Measurements from ENCODE around the gene ZNF813. TPM values are rescaled to one million over a fixed set of nuclear protein-coding genes. Genes with fewer than 3 reads are reported as not detected.
"Not testable (repeated sequence)": the region's sequence is repeated elsewhere in the genome, so short reads cannot be mapped to it uniquely, and the experiment has no call there.

Gene ZNF813
- 7.7 and 8.6 TPM in 2 replicates for total RNA-seq
- 2.3 and 2.8 TPM in 2 replicates for polyA plus RNA-seq

DNA sequence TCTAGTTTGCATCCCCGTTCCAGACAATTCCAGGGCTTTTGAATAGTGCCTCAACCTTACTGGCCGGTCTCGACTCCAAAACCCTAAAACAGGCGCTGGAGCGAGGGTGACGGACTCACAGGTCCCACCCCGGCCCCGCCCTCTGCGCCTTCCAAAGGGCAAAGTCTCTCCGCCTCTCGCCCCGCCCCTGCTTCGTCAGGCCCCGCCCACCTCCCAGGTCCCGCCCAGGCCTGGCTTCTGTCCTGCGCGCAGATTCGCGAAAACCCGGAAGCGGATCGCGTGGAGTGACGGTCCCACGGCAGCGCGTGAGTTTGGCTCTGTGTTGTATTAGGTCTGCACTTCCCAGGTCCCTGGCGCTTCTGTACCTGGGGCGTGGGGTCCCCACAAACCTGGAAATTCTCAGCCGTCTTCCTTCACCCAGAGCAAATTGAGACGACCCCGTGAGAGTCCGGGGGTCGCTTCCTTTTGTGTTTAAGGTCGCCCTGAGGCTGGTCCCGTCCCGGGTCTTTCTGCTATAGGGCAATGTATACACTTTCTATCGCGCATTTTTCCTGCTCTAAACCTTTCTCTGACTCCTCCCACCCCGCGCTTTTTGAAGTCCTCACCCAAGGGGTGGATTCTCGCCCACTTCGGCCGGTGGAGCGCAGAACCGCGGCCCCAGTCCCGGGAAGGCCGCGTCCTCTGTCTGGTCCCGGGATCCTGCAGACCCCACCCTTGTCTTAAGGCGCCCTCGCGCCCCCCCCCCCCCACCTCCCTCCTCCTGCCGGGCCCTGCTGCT lies at the start of gene ZNF813:
ZNF813 (plus strand) TSS at position 249 of the 778 bp plus-strand sequence. CDS start 16,090 bp downstream, outside the sequence.
- no peak for TF ChIP-seq EZH2phosphoT487 (IDR thresholded peaks at IDR 0.05; ENCODE audit: low read depth, severe bottlenecking, unreplicated experiment)
- TF ChIP-seq, protein P1, sequence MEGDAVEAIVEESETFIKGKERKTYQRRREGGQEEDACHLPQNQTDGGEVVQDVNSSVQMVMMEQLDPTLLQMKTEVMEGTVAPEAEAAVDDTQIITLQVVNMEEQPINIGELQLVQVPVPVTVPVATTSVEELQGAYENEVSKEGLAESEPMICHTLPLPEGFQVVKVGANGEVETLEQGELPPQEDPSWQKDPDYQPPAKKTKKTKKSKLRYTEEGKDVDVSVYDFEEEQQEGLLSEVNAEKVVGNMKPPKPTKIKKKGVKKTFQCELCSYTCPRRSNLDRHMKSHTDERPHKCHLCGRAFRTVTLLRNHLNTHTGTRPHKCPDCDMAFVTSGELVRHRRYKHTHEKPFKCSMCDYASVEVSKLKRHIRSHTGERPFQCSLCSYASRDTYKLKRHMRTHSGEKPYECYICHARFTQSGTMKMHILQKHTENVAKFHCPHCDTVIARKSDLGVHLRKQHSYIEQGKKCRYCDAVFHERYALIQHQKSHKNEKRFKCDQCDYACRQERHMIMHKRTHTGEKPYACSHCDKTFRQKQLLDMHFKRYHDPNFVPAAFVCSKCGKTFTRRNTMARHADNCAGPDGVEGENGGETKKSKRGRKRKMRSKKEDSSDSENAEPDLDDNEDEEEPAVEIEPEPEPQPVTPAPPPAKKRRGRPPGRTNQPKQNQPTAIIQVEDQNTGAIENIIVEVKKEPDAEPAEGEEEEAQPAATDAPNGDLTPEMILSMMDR (IDR thresholded peaks at IDR 0.05; ENCODE audit: poor library complexity) = no peak
- no peak for TF ChIP-seq EZH2 (IDR thresholded peaks at IDR 0.05; ENCODE audit: borderline replicate concordance)
- Histone ChIP-seq H3K79me2 (peaks cover 29% of the 10 kb centered on the region), H3K27ac (peak within 1 kb of the TSS; percentile 96), H3K4me3 (peak within 1 kb of the TSS; percentile 65), H3K9me3 (ENCODE audit: low read depth) (no peaks in the 10 kb centered on the region), H3K4me1 (ENCODE audit: insufficient read depth) (peaks cover 5% of the 10 kb centered on the region), H4K20me1 (ENCODE audit: insufficient read depth, poor library complexity, severe bottlenecking) (no peaks in the 10 kb centered on the region), H3K27me3 (no peaks in the 10 kb centered on the region), H3K9me2 (replicated peaks; ENCODE audit: insufficient read depth) (no peaks in the 10 kb centered on the region), H2AFZ (peak within 1 kb of the TSS; percentile 90), H3K36me3 (replicated peaks; ENCODE audit: insufficient read depth, low read depth) (no peaks in the 10 kb centered on the region), H3K4me2 (peak within 1 kb of the TSS; percentile 95)
- under 1% methylated on average over 34 of the region's 55 CpGs for WGBS (ENCODE audit: low lambda C conversion rate, missing lambda C conversion rate)
- DNase-seq (ENCODE audit: low spot score) = peak; percentile 96

DNA sequence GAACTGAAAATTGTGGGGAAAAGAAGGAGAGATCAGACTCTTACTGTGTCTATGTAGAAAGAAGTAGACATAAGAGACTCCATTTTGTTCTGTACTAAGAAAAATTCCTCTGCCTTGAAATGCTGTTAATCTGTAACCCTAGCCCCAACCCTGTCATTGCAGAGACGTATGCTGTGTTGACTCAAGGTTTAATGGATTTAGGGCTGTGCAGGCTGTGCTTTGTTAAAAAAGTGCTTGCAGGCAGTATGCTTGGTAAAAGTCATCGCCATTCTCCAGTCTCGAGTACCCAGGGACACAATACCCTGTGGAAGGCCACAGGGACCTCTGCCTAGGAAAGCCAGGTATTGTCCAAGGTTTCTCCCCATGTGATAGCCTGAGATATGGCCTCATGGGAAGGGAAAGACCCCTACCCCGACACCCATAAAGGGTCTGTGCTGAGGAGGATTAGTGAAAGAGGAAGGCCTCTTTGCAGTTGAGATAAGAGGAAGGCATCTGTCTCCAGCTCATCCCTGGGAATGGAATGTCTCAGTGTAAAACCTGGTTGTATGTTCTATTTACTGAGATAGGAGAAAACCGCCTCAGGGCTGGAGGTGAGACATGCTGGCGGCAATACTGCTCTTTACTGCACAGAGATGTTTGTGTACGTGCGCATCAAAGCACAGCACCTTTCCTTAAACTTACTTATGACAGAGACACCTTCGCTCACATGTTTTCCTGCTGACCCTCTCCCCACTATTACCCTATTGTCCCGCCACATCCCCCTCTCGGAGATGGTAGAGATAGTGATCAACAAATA lies 46.8 kb upstream of the ZNF813 start:
- H3K4me3 ChIP-seq; H4K20me1 ChIP-seq (ENCODE audit: insufficient read depth, poor library complexity, severe bottlenecking); H3K9me3 ChIP-seq (ENCODE audit: low read depth); H3K9me2 ChIP-seq (replicated peaks; ENCODE audit: insufficient read depth); H3K36me3 ChIP-seq (replicated peaks; ENCODE audit: insufficient read depth, low read depth); H3K79me2 ChIP-seq; H3K27me3 ChIP-seq: not testable (repeated sequence)
- Histone ChIP-seq H3K27ac (peak overlapping the region; percentile 94), H3K4me1 (ENCODE audit: insufficient read depth) (peaks cover 12% of the 10 kb centered on the region), H2AFZ (peak overlapping the region; percentile 51), H3K4me2 (peak overlapping the region; percentile 68)
- 28% methylated on average over 11 of the region's 11 CpGs for WGBS (ENCODE audit: low lambda C conversion rate, missing lambda C conversion rate)
- DNase-seq (ENCODE audit: low spot score) = peak; percentile 51

DNA sequence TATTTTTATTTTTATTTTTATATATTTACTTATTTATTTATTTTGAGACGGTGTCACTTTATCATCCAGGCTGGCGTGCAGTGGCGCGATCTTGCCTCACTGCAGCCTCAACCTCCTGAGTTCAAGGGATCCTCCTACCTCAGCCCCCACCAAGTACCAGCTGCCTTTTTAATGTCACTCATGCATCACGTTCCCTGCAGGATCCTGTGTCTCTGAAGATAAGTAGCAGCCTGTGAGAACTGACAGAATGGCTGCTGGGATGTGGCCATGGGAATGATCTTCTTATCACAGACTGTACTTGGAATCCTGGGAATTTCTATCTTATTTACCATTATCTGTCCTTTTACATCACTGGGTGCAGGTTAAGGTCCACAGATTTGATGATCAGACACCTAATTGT lies 45.0 kb upstream of the ZNF813 start:
- 83% methylated on average over 5 of the region's 5 CpGs for WGBS (ENCODE audit: low lambda C conversion rate, missing lambda C conversion rate)
- no peak for DNase-seq (ENCODE audit: low spot score)
- Histone ChIP-seq H3K4me1 (ENCODE audit: insufficient read depth) (peaks cover 12% of the 10 kb centered on the region), H3K4me3 (no peak overlapping the region), H3K9me2 (replicated peaks; ENCODE audit: insufficient read depth) (no peaks in the 10 kb centered on the region), H3K36me3 (replicated peaks; ENCODE audit: insufficient read depth, low read depth) (no peaks in the 10 kb centered on the region), H4K20me1 (ENCODE audit: insufficient read depth, poor library complexity, severe bottlenecking) (no peaks in the 10 kb centered on the region), H3K79me2 (no peaks in the 10 kb centered on the region), H2AFZ (no peak overlapping the region), H3K9me3 (ENCODE audit: low read depth) (no peaks in the 10 kb centered on the region), H3K4me2 (no peak overlapping the region), H3K27me3 (no peaks in the 10 kb centered on the region), H3K27ac (no peak overlapping the region)
- TF ChIP-seq EZH2 (IDR thresholded peaks at IDR 0.05; ENCODE audit: borderline replicate concordance) = no peak
- TF ChIP-seq, protein P1 (IDR thresholded peaks at IDR 0.05; ENCODE audit: poor library complexity) = no peak
- TF ChIP-seq EZH2phosphoT487 (IDR thresholded peaks at IDR 0.05; ENCODE audit: low read depth, severe bottlenecking, unreplicated experiment) = no peak

DNA sequence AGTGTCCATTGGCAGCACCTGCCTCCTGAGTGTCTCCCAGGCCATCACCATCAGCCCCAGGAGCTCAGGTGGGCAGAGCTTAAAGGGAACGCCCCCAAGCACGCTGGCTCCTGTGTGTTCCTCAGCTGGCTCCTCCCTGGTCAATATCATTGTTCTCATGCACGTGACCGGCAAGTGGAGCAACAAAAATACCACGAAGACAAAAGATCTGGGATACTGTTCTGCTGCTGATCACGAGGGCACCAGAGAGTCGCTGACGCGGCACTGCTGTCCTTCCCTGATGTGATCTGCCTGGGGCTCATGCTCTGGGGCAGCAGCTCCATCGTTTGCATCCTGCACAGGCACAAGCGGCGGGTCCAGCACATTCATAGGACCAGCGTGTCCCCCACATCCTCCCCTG lies 44.5 kb upstream of the ZNF813 start:
- not testable (repeated sequence) for H2AFZ ChIP-seq; H3K36me3 ChIP-seq (replicated peaks; ENCODE audit: insufficient read depth, low read depth); H3K27ac ChIP-seq; H3K27me3 ChIP-seq; DNase-seq (ENCODE audit: low spot score); H3K79me2 ChIP-seq; H3K9me2 ChIP-seq (replicated peaks; ENCODE audit: insufficient read depth); H3K9me3 ChIP-seq (ENCODE audit: low read depth); H3K4me3 ChIP-seq; H4K20me1 ChIP-seq (ENCODE audit: insufficient read depth, poor library complexity, severe bottlenecking)
- Histone ChIP-seq H3K4me2 (peak overlapping the region; percentile 59), H3K4me1 (ENCODE audit: insufficient read depth) (peaks cover 12% of the 10 kb centered on the region)
- WGBS (ENCODE audit: low lambda C conversion rate, missing lambda C conversion rate) = 35% methylated on average over 8 of the region's 13 CpGs
